ENCODE measurements around the gene LEMD1.

GRCh38 chr1:205353191-205353590 is 68.7 kb downstream of the LEMD1 start:
- TF ChIP-seq, protein P1, sequence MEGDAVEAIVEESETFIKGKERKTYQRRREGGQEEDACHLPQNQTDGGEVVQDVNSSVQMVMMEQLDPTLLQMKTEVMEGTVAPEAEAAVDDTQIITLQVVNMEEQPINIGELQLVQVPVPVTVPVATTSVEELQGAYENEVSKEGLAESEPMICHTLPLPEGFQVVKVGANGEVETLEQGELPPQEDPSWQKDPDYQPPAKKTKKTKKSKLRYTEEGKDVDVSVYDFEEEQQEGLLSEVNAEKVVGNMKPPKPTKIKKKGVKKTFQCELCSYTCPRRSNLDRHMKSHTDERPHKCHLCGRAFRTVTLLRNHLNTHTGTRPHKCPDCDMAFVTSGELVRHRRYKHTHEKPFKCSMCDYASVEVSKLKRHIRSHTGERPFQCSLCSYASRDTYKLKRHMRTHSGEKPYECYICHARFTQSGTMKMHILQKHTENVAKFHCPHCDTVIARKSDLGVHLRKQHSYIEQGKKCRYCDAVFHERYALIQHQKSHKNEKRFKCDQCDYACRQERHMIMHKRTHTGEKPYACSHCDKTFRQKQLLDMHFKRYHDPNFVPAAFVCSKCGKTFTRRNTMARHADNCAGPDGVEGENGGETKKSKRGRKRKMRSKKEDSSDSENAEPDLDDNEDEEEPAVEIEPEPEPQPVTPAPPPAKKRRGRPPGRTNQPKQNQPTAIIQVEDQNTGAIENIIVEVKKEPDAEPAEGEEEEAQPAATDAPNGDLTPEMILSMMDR (conservative IDR thresholded peaks at IDR 0.05; ENCODE audit: low read depth, low read length), result no peak
- no peak for TF ChIP-seq EZH2 (IDR thresholded peaks at IDR 0.05; ENCODE audit: low read length, unreplicated experiment)
- no peak for TF ChIP-seq EZH2phosphoT487 (IDR thresholded peaks at IDR 0.05; ENCODE audit: borderline replicate concordance, low read length)

Measured in PC-3 (cell line).